ENCODE measurements around the gene FBXW11.

The FBXW11 gene

DNA sequence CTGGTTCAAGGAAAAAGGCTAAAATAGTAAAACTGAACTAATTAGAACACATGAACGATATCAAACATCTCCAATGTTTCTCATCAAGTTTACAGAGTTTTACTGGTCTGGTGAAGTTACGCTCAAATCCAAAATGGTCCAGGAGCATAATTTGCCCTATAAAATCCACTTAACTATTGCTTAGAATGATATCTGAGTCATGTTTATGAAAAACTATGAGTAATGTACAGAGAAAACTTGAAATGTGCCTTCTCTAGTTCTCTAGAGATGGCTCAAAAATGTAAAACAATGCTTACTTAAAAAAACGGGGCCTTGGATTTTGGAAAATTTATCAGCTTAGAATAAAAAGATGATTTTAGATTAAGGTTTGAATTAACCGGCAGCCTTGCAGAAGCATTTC, 108.1 kb downstream of the FBXW11 start:
- no peaks in the 10 kb centered on the region for H3K27me3 ChIP-seq (ENCODE audit: control insufficient read depth, low read length)
- TF ChIP-seq, protein P1, sequence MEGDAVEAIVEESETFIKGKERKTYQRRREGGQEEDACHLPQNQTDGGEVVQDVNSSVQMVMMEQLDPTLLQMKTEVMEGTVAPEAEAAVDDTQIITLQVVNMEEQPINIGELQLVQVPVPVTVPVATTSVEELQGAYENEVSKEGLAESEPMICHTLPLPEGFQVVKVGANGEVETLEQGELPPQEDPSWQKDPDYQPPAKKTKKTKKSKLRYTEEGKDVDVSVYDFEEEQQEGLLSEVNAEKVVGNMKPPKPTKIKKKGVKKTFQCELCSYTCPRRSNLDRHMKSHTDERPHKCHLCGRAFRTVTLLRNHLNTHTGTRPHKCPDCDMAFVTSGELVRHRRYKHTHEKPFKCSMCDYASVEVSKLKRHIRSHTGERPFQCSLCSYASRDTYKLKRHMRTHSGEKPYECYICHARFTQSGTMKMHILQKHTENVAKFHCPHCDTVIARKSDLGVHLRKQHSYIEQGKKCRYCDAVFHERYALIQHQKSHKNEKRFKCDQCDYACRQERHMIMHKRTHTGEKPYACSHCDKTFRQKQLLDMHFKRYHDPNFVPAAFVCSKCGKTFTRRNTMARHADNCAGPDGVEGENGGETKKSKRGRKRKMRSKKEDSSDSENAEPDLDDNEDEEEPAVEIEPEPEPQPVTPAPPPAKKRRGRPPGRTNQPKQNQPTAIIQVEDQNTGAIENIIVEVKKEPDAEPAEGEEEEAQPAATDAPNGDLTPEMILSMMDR (IDR thresholded peaks at IDR 0.05; ENCODE audit: low read depth, low read length, poor library complexity, severe bottlenecking), result no peak
- TF ChIP-seq EZH2phosphoT487 (IDR thresholded peaks at IDR 0.05; ENCODE audit: borderline replicate concordance, low read length), result no peak
- H3K4me2 ChIP-seq (ENCODE audit: low read length), result no peak overlapping the region
- no peaks in the 10 kb centered on the region for H3K9me2 ChIP-seq (replicated peaks; ENCODE audit: control insufficient read depth, low read length)
- no peak overlapping the region for H3K27ac ChIP-seq (ENCODE audit: low read depth, low read length)
- H3K9me3 ChIP-seq (ENCODE audit: control insufficient read depth, insufficient read depth, low read length), result no peaks in the 10 kb centered on the region
- no peaks in the 10 kb centered on the region for H3F3A ChIP-seq (ENCODE audit: control insufficient read depth, insufficient read depth)
- H3K4me1 ChIP-seq (ENCODE audit: control insufficient read depth, low read length), result no peaks in the 10 kb centered on the region
- H3K36me3 ChIP-seq (ENCODE audit: control insufficient read depth, low read length), result peaks cover 6% of the 10 kb centered on the region
- no peaks in the 10 kb centered on the region for H3K79me2 ChIP-seq (ENCODE audit: control insufficient read depth, low read length)
- no peak overlapping the region for H3K4me3 ChIP-seq (ENCODE audit: low read length)
- H4K20me1 ChIP-seq (ENCODE audit: control insufficient read depth, insufficient read depth, low read depth, low read length), result peaks cover 4% of the 10 kb centered on the region; the same call in 1 of the 2 replicates

DNA sequence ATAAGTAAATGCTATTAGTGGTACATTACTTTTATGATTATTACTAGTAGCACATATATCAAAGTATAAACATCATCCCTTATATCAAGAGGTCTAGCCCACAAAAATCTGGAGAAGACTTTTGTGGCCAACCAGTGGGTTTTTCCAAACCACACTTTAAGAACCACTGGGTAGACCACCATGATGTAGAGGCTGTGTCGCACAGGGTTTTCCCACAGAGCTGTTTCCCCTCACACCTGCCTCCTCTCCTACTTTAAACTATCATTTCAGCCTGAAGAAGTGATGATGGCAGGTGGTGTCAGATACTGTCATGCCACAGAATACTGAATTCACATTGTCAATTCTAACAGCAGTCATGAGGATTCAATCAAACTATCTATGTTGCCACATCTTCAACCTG, 109.2 kb downstream of the FBXW11 start:
- Histone ChIP-seq H3K4me2 (ENCODE audit: low read length) (no peak overlapping the region), H3K4me1 (ENCODE audit: control insufficient read depth, low read length) (no peaks in the 10 kb centered on the region), H3K36me3 (ENCODE audit: control insufficient read depth, low read length) (peaks cover 6% of the 10 kb centered on the region), H3K27me3 (ENCODE audit: control insufficient read depth, low read length) (no peaks in the 10 kb centered on the region), H3K9me3 (ENCODE audit: control insufficient read depth, insufficient read depth, low read length) (no peaks in the 10 kb centered on the region), H3K79me2 (ENCODE audit: control insufficient read depth, low read length) (no peaks in the 10 kb centered on the region), H3K27ac (ENCODE audit: low read depth, low read length) (no peak overlapping the region), H4K20me1 (ENCODE audit: control insufficient read depth, insufficient read depth, low read depth, low read length) (peaks cover 4% of the 10 kb centered on the region; the same call in 1 of the 2 replicates), H3K4me3 (ENCODE audit: low read length) (no peak overlapping the region), H3K9me2 (replicated peaks; ENCODE audit: control insufficient read depth, low read length) (no peaks in the 10 kb centered on the region), H3F3A (ENCODE audit: control insufficient read depth, insufficient read depth) (no peaks in the 10 kb centered on the region)
- TF ChIP-seq, protein P1 (IDR thresholded peaks at IDR 0.05; ENCODE audit: low read depth, low read length, poor library complexity, severe bottlenecking), result no peak
- no peak for TF ChIP-seq EZH2phosphoT487 (IDR thresholded peaks at IDR 0.05; ENCODE audit: borderline replicate concordance, low read length)

DNA sequence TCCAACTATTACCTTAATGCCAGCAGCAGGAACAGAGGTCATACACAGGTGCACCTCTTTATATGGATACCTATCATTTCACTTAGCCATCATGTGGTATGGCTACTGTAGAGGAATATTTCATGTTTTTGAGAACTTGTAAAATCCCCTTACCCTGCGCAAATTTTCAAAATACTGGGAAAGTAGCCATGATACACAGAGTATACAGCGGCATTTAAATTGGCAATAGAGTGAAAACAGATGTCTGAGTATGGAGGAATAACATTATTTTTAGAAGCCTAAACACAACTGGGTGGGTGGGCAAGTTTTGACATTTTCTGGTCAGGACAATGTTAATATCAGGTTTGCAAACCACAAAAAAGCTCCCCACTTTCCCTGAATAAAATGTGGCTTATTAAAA, 111.4 kb downstream of the FBXW11 start:
- H3K4me3 ChIP-seq (ENCODE audit: low read length), result no peak overlapping the region
- no peaks in the 10 kb centered on the region for H3K27me3 ChIP-seq (ENCODE audit: control insufficient read depth, low read length)
- no peaks in the 10 kb centered on the region for H3K4me1 ChIP-seq (ENCODE audit: control insufficient read depth, low read length)
- no peaks in the 10 kb centered on the region for H3K79me2 ChIP-seq (ENCODE audit: control insufficient read depth, low read length)
- H3K9me3 ChIP-seq (ENCODE audit: control insufficient read depth, insufficient read depth, low read length), result no peaks in the 10 kb centered on the region
- no peaks in the 10 kb centered on the region for H3F3A ChIP-seq (ENCODE audit: control insufficient read depth, insufficient read depth)
- no peaks in the 10 kb centered on the region for H3K9me2 ChIP-seq (replicated peaks; ENCODE audit: control insufficient read depth, low read length)
- no peak overlapping the region for H3K27ac ChIP-seq (ENCODE audit: low read depth, low read length)
- H3K4me2 ChIP-seq (ENCODE audit: low read length), result no peak overlapping the region
- H3K36me3 ChIP-seq (ENCODE audit: control insufficient read depth, low read length), result peaks cover 10% of the 10 kb centered on the region
- TF ChIP-seq EZH2phosphoT487 (IDR thresholded peaks at IDR 0.05; ENCODE audit: borderline replicate concordance, low read length), result no peak
- TF ChIP-seq, protein P1 (IDR thresholded peaks at IDR 0.05; ENCODE audit: low read depth, low read length, poor library complexity, severe bottlenecking), result no peak
- no peaks in the 10 kb centered on the region for H4K20me1 ChIP-seq (ENCODE audit: control insufficient read depth, insufficient read depth, low read depth, low read length)
